Fibroblast of peridontal ligament (primary cell): ENCODE results near the gene PSMB2.

ENCODE experiments used
- DNase-seq: peaks from one replicate; pipeline ENCODE4 v3.0.0-alpha.2; 2010; ENCODE audit errors: extremely low read depth

Gene PSMB2

DNA sequence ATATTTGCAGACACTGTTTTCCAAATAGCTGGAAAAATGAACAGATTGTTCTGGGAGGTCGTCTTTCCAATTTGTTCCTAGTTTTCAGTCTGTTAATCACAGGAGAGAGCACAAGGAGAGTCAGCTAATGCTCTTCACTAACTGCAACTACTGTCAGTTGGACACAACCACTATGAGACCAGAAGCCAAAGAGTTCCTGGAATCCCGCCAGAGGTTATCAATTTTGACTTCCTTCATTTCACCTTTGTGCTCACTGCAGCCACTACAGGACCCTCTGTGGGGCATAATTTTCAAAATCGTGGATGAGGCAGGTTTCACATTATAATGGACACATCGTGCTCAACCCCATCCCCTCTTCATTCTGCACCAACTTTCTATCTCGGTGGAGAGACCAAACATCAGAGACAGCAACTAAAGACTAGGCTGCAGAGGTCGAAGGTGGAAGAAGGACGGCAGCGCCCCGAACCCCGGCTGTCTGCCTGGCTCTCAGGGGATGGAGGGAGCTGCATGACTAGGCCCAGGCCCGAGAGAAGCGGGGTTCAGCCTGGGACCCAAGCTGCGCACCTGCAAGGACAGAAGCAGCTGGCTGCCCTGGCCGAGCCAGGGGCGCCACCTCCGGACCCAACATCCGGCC, 84.7 kb downstream of the PSMB2 start:
- DNase-seq = no peak

DNA sequence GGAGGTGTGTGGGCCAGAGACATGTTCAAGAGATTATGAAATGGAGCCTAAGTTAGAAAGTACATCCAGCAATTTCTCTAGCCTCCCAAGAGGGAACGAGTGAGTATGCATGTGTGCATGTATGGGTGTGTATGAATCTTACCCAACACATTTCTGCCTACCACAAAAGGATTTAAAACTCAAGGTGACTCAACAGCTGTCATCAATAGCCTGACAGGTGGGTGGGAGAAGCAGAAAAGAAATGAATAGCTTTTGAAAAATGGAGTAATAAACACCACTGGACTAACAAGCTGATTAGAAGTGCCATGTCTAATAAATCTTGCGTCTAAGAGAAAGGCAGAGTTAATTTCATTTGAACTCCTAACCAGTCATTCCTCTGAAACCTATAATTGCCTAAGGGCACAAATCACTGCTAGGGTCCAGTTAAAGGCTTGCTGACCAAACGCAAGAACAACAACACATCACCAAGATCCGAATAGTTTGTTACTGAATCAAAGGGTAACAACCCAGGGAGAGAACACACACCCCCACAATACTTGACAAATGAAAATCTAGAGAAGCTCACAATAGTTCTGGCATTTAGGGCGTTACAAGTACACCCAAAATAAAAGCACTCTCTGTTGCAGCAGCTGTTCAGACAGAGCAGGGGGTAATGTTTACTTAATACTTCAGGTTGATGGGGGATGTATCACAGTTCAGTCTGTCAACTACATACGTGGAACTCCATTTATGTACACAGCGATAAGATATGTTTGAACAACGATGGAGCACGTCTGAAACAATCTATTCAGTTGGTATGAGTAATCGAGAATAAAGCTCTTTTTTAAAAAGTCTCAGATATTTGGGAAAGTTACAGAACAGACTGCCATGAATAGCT, 85.5 kb downstream of the PSMB2 start:
- DNase-seq = peak; percentile 51

DNA sequence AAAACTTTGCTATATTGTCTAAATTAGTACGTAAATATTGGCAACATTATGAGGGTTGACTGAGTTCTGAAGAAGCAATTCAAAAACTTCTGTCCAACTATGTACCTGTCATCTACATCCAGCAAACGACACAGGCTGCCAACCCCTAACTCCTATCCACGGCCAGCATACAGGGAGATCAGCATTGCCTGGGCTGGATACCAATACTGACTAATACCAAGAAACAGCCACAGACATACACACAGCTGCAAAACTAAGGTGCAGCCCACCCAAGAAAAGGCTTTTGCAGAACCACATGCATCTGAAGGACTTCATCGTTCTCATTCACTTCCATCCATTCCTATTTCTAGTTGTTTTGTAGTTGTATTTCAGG, 86.1 kb downstream of the PSMB2 start:
- peak; percentile 38 for DNase-seq

DNA sequence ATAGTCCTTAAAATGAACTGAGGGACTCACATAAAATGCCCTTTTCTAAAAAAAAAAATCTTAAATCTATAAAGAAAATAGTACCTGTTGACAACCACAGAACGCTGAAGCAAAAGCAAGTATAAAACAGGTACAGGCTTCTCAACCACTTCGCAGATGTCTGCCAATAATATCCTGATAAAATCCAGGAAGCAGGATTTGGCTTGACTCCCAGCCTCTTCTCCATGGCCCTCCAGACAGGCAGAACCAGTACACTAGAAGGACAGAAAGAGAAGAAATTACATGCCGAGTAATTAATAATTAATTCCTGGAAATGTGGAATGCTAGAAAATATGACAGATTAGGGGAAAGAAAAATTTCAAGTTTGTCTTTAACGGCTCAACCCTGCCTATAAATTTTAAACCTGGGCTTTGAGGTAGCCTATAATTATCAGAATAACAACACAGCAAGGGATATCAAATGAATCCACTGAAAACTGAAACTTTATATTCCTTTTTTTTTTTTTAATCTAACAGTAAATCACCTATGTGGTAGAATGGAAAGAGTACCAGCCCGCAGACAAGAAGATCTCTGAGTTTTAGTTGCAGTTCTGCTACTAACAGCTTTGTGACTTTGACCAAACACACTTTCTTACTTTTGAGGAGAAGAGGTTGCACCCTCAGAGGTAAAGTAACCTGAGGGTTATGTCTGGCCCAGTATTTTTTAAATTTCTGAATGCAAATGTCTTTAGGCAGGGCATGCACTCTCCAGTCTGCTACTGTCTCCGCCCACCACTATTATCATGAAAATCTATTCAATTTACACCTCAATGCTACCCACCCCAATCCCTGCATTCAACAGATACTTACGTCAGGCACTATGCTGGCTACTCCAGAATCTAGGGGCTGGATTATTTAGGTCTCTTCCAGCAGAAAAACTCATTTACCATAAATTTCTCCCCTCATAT, 86.8 kb downstream of the PSMB2 start:
- no peak for DNase-seq

DNA sequence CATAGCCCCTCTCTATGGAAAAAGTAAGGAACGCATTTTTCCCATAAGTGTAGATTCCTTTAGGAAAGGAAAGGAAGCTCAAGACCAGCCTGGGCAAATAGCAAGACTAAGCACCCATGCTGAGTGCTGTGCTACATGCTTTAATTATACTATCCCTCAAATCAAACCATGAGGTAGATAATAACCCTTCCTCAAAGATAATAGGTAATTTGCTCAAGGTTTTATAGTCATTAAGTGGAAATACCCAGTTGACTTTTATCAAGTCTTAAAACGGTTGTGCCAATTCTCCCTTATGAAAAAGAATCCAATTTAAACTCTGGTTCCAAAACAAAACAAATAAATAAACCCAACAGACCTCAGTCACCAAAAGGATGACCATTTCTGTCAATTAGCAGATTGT, 87.5 kb downstream of the PSMB2 start:
- no peak for DNase-seq
